Vagina (tissue), 2 donors: Measurements from ENCODE around the gene GLIPR1. TPM values are rescaled to one million over a fixed set of nuclear protein-coding genes. Genes with fewer than 3 reads are reported as not detected.
"Not testable (repeated sequence)": the region's sequence is repeated elsewhere in the genome, so short reads cannot be mapped to it uniquely, and the experiment has no call there.

Experiments used
- DNase-seq, 2 donors: peaks; one replicate each; pipeline ENCODE4 v3.0.0-alpha.2; 2017; ENCODE audit errors: extremely low spot score in 2 of 2
- H3K27ac ChIP-seq: fragments of 200-600 bp; sonication (generic); one replicate; pipeline ENCODE4 v1.5.1; 2019
- H3K27me3 ChIP-seq: fragments of 200-600 bp; sonication (generic); one replicate; pipeline ENCODE4 v1.5.1; 2019
- H3K36me3 ChIP-seq, 2 donors: fragments of 200-600 bp; sonication (generic); one replicate each; pipeline ENCODE4 v1.5.1; 2017 to 2019
- H3K4me1 ChIP-seq: fragments of 200-600 bp; sonication (generic); one replicate; pipeline ENCODE4 v1.5.1; 2019
- H3K4me3 ChIP-seq, 2 donors: fragments of 200-600 bp; sonication (generic); 1 replicate in 1 of 2; 2 replicates in 1 of 2; pipeline ENCODE4 v1.5.1; 2016 to 2019
- H3K9me3 ChIP-seq: fragments of 200-600 bp; sonication (generic); one replicate; pipeline ENCODE4 v1.5.1; 2019
- POLR2A ChIP-seq, 2 donors: fragments of 450-650 bp; IDR thresholded peaks; one replicate each; pipeline ENCODE4 v1.6.1; 2017; ENCODE audit warnings: antibody characterized with exemption in 2 of 2, mild to moderate bottlenecking in 2 of 2, moderate library complexity in 2 of 2
- POLR2AphosphoS5 ChIP-seq, 2 donors: sonication (generic); formaldehyde crosslinking; IDR thresholded peaks; one replicate each; pipeline ENCODE4 v1.9.0; 2017; ENCODE audit warnings: antibody characterized with exemption in 2 of 2, mild to moderate bottlenecking in 2 of 2, low read depth in 1 of 2; ENCODE audit not compliant: insufficient read depth in 1 of 2
- intact Hi-C: fragments of 100-400 bp; cut with DNase I; formaldehyde crosslinking; loops from one replicate; pipeline ENCODE4 v1.15.1; 2023
- total RNA-seq: library from RNA; depleted of rRNA; stranded (reverse); fragments of >200 nt; gene quantifications from one replicate; pipeline ENCODE4 v1.2.3, GENCODE V29; 2016
- TF ChIP-seq, protein P1 (sequence below), 3 experiments: fragments of 450-650 bp in 2 of 3; fragments of 200-600 bp in 1 of 3; sonication (generic) in 1 of 3; IDR thresholded peaks; one replicate each; pipeline ENCODE4 v1.5.1; 2017 to 2019; ENCODE audit warnings: antibody characterized with exemption in 3 of 3, mild to moderate bottlenecking in 2 of 3, moderate library complexity in 2 of 3

Gene GLIPR1
- total RNA-seq, 1 donor from 2014 or later: 6.6 TPM

GRCh38 chr12:75447691-75448393, 32.7 kb upstream of the GLIPR1 start:
- Histone ChIP-seq H3K4me1 (no peaks in the 10 kb centered on the region), H3K9me3 (no peaks in the 10 kb centered on the region), H3K4me3 (no peak overlapping the region), H3K36me3 (no peaks in the 10 kb centered on the region), H3K27ac (no peak overlapping the region), H3K27me3 (no peaks in the 10 kb centered on the region)
- DNase-seq: no peak
- intact Hi-C loops: no loop called here
- TF ChIP-seq, protein P1, sequence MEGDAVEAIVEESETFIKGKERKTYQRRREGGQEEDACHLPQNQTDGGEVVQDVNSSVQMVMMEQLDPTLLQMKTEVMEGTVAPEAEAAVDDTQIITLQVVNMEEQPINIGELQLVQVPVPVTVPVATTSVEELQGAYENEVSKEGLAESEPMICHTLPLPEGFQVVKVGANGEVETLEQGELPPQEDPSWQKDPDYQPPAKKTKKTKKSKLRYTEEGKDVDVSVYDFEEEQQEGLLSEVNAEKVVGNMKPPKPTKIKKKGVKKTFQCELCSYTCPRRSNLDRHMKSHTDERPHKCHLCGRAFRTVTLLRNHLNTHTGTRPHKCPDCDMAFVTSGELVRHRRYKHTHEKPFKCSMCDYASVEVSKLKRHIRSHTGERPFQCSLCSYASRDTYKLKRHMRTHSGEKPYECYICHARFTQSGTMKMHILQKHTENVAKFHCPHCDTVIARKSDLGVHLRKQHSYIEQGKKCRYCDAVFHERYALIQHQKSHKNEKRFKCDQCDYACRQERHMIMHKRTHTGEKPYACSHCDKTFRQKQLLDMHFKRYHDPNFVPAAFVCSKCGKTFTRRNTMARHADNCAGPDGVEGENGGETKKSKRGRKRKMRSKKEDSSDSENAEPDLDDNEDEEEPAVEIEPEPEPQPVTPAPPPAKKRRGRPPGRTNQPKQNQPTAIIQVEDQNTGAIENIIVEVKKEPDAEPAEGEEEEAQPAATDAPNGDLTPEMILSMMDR (IDR thresholded peaks at IDR 0.05): no peak
- TF ChIP-seq POLR2AphosphoS5 (IDR thresholded peaks at IDR 0.05; ENCODE audit: insufficient read depth in 1 of 2, low read depth in 1 of 2) (no peak), POLR2A (IDR thresholded peaks at IDR 0.05) (no peak)

- H3K9me3 ChIP-seq: no peaks in the 10 kb centered on the region
- H3K27me3 ChIP-seq: no peaks in the 10 kb centered on the region
- intact Hi-C loops: no loop called here
- no peak for TF ChIP-seq POLR2AphosphoS5 (IDR thresholded peaks at IDR 0.05; ENCODE audit: insufficient read depth in 1 of 2, low read depth in 1 of 2)
- TF ChIP-seq POLR2A (IDR thresholded peaks at IDR 0.05): no peak
- TF ChIP-seq, protein P1 (IDR thresholded peaks at IDR 0.05): no peak
- no peak overlapping the region for H3K4me3 ChIP-seq
- no peaks in the 10 kb centered on the region for H3K4me1 ChIP-seq
- no peak for DNase-seq
- no peaks in the 10 kb centered on the region for H3K36me3 ChIP-seq
- no peak overlapping the region for H3K27ac ChIP-seq
These were observed 27.8 kb upstream of the GLIPR1 start for GRCh38 chr12:75452675-75453330.

- no peak overlapping the region for H3K27ac ChIP-seq
- intact Hi-C loops: no loop called here
- no peak for DNase-seq
- H3K9me3 ChIP-seq: no peaks in the 10 kb centered on the region
- H3K4me3 ChIP-seq: no peak overlapping the region
- H3K27me3 ChIP-seq: no peaks in the 10 kb centered on the region
- no peaks in the 10 kb centered on the region for H3K36me3 ChIP-seq
- no peaks in the 10 kb centered on the region for H3K4me1 ChIP-seq
- TF ChIP-seq POLR2A (IDR thresholded peaks at IDR 0.05): no peak
- no peak for TF ChIP-seq POLR2AphosphoS5 (IDR thresholded peaks at IDR 0.05; ENCODE audit: insufficient read depth in 1 of 2, low read depth in 1 of 2)
- TF ChIP-seq, protein P1 (IDR thresholded peaks at IDR 0.05): no peak
These were observed 24.7 kb upstream of the GLIPR1 start for GRCh38 chr12:75455839-75456238.

- Histone ChIP-seq H3K27ac (no peak overlapping the region), H3K9me3 (no peaks in the 10 kb centered on the region), H3K36me3 (no peaks in the 10 kb centered on the region), H3K4me3 (no peak overlapping the region), H3K27me3 (no peaks in the 10 kb centered on the region), H3K4me1 (no peaks in the 10 kb centered on the region)
- intact Hi-C loops: no loop called here
- TF ChIP-seq POLR2A (IDR thresholded peaks at IDR 0.05) (no peak), POLR2AphosphoS5 (IDR thresholded peaks at IDR 0.05; ENCODE audit: insufficient read depth in 1 of 2, low read depth in 1 of 2) (no peak)
- TF ChIP-seq, protein P1 (IDR thresholded peaks at IDR 0.05): no peak
- no peak for DNase-seq
These were observed 23.4 kb upstream of the GLIPR1 start for GRCh38 chr12:75457191-75457590.

DNA sequence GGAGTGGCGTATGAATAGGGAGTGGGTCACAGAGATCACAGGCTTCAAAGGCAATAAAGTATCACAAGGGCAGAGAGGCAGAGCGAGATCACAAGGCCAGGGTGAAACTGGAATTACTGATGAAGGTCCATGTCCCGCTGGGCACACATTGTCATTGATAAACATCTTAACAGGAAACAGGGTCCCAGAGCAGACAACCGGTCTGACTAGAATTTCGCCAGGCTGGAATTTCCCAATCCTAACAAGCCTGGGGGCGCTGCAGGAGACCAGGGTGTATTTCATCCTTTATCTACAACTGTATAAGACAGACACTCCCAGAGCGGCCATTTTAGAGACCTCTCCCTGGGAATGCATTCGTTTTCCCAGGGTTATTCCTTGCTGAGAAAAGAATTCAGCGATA, 22.7 kb upstream of the GLIPR1 start:
- intact Hi-C loops, H3K4me3 ChIP-seq, H3K27me3 ChIP-seq, H3K36me3 ChIP-seq, H3K9me3 ChIP-seq, H3K4me1 ChIP-seq, DNase-seq, H3K27ac ChIP-seq: not testable (repeated sequence)
